Type B pancreatic cell (in vitro differentiated cells): Measurements from ENCODE around the gene LARGE2. TPM values are rescaled to one million over a fixed set of nuclear protein-coding genes. Genes with fewer than 3 reads are reported as not detected.
A peak's percentile ranks its signal among the peaks of the same experiment; 100 is the strongest.

Experiments used
- DNase-seq: peaks from one replicate; pipeline ENCODE4 v3.0.0; 2021; ENCODE audit warnings: mixed read lengths; ENCODE audit not compliant: unreplicated experiment; ENCODE audit errors: extremely low spot score
- H3K27ac Mint-ChIP-seq: 2 replicates; pipeline ENCODE4 v1.8.0; 2021; ENCODE audit warnings: mild to moderate bottlenecking, mixed read lengths
- H3K27me3 Mint-ChIP-seq: 2 replicates; pipeline ENCODE4 v1.8.0; 2021; ENCODE audit warnings: mixed read lengths
- H3K36me3 Mint-ChIP-seq: 2 replicates; pipeline ENCODE4 v1.8.0; 2021; ENCODE audit warnings: mixed read lengths
- H3K4me1 Mint-ChIP-seq: one replicate; pipeline ENCODE4 v1.8.0; 2021; ENCODE audit warnings: mixed read lengths; ENCODE audit not compliant: unreplicated experiment
- H3K4me3 Mint-ChIP-seq: 2 replicates; pipeline ENCODE4 v1.8.0; 2021; ENCODE audit warnings: mild to moderate bottlenecking, mixed read lengths
- H3K9me3 Mint-ChIP-seq: 2 replicates; pipeline ENCODE4 v1.8.0; 2021; ENCODE audit warnings: mixed read lengths
- total RNA-seq: library from RNA; stranded (reverse); gene quantifications from 2 replicates; pipeline ENCODE4 v1.2.1, GENCODE V29; 2021; ENCODE audit warnings: low replicate concordance
- TF ChIP-seq, protein P1 (sequence below): fragments of 200-600 bp; sonication (generic); conservative IDR thresholded peaks from 2 replicates; pipeline ENCODE4 v1.5.0; 2021; ENCODE audit warnings: antibody characterized with exemption, mild to moderate bottlenecking

LARGE2 gene
- total RNA-seq, 1 donor from 2014 or later = 12.4 TPM

DNA sequence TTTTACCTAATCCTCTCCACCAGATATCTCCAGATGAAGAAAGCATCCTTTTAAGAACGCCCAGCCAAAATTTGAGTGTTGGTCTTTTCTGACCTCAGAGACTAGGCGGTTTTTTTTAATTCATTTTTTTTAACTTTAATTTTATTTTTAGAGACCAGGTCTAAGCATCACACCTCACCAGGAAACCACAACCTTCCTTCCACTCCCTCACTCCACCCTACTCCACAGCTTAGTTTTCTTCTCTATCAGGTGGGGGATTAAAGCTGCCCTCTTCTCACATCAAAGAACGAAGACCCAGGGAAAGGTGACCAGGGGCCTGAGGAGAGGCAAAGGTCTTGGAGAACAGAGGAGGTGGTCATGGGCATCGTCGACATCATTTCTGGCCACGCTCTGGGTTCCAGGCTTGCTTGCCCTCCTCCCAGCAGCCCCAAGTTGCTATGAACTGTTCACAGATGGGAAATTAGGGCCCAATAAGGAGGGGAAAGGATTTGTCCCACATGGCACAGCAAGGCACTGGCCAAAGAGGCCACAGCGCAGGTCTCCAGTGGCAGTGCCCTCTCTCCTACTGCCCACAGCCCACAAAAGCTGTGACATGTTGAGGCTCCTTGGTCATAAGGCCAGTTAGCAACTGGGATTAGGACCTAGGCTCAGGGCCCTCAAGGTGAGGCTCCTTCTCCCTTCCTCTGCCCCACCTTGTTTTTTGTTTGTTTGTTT lies 3.3 kb upstream of the LARGE2 start:
- TF ChIP-seq, protein P1, sequence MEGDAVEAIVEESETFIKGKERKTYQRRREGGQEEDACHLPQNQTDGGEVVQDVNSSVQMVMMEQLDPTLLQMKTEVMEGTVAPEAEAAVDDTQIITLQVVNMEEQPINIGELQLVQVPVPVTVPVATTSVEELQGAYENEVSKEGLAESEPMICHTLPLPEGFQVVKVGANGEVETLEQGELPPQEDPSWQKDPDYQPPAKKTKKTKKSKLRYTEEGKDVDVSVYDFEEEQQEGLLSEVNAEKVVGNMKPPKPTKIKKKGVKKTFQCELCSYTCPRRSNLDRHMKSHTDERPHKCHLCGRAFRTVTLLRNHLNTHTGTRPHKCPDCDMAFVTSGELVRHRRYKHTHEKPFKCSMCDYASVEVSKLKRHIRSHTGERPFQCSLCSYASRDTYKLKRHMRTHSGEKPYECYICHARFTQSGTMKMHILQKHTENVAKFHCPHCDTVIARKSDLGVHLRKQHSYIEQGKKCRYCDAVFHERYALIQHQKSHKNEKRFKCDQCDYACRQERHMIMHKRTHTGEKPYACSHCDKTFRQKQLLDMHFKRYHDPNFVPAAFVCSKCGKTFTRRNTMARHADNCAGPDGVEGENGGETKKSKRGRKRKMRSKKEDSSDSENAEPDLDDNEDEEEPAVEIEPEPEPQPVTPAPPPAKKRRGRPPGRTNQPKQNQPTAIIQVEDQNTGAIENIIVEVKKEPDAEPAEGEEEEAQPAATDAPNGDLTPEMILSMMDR = no peak
- peak overlapping the region; percentile 98 for H3K27ac Mint-ChIP-seq
- no peaks in the 10 kb centered on the region for H3K36me3 Mint-ChIP-seq
- H3K27me3 Mint-ChIP-seq = peaks cover 20% of the 10 kb centered on the region
- H3K4me1 Mint-ChIP-seq = peaks cover 7% of the 10 kb centered on the region
- no peaks in the 10 kb centered on the region for H3K9me3 Mint-ChIP-seq
- DNase-seq = no peak
- H3K4me3 Mint-ChIP-seq = peak overlapping the region; percentile 99

DNA sequence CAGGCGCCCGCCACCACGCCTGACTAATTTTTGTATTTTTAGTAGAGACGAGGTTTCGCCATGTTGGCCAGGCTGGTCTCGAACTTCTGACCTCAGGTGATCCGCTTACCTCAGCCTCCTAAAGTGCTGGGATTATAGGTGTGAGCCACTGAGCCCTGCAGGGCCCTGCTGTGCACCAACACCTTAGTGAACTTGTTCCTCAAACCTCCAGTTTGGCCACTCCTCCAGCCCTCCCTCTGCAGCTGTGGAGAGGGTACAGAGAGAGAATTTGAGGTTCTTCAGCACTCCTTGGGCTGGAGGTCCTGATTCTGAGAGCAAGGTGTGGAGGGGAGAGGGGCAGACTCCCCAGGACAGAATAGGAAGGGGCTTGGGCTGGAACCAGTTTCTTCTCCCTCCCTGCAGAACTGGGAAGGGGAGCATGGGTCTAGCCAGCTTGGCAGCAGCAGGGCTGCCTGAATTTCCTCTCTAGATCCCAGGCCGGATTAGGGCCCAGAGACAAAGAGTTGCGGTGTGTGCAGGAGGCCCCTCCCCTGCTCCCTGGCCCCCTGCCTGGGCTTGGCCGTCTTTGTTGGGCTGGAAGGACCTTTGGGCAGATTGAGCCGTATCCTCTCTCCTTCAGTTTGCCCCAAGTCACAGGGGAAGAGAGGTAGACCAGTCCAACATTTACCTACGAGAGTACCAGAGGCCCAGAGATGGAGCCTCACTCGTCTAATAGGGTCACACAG lies 2.5 kb upstream of the LARGE2 start:
- H3K4me3 Mint-ChIP-seq = peak overlapping the region; percentile 57
- TF ChIP-seq, protein P1 = no peak
- no peak for DNase-seq
- H3K27ac Mint-ChIP-seq = peak overlapping the region; percentile 59
- no peaks in the 10 kb centered on the region for H3K9me3 Mint-ChIP-seq
- H3K27me3 Mint-ChIP-seq = peaks cover 29% of the 10 kb centered on the region
- no peaks in the 10 kb centered on the region for H3K36me3 Mint-ChIP-seq
- peaks cover 11% of the 10 kb centered on the region for H3K4me1 Mint-ChIP-seq

DNA sequence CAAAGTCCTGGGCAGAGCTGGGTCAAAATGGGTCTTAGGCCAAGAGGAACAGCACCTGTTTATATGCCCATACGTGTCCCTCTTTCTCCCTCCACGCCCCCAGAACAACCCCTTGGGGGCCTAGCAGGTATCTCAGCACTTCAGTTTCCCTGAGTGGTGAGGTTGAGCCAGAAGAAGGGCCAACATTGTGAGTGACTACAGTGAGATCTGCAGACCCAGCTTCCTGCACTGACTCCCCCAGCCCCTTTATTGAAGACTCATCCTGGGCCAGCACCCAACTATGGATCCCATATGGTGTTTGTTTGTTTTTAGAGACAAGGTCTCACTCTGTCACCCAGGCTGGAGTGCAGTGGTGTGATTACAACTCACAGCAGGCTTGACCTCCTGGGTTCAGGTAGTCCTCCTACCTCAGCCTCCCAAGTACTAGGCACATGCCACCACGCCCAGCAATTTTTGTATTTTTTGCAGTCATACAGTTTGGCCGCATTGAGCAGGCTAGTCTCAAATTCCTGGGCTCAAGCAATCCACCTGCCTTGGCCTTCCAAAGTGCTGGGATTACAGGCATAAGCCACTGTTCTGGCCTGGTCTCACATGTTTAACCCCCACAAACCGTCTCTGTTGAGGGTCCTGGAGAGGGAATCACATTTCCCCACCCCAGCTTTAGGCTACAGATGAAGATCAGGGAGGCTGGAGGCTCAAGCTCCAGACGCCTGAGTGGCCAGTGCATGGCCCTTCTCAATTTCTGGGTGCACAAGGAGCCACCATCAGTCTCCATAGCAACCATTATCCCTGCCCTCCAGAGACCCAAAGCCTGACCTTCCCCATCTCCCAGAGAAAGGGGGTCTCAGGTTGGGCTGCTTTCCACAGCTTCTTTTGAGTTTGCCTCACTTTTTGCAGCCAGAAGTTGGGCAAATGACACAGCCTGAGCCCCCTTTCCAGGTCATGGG lies 1.7 kb upstream of the LARGE2 start:
- peak overlapping the region; percentile 90 for H3K27ac Mint-ChIP-seq
- no peaks in the 10 kb centered on the region for H3K36me3 Mint-ChIP-seq
- TF ChIP-seq, protein P1 = no peak
- DNase-seq = no peak
- H3K4me1 Mint-ChIP-seq = peaks cover 11% of the 10 kb centered on the region
- H3K27me3 Mint-ChIP-seq = peaks cover 31% of the 10 kb centered on the region
- peak overlapping the region; percentile 87 for H3K4me3 Mint-ChIP-seq
- no peaks in the 10 kb centered on the region for H3K9me3 Mint-ChIP-seq

DNA sequence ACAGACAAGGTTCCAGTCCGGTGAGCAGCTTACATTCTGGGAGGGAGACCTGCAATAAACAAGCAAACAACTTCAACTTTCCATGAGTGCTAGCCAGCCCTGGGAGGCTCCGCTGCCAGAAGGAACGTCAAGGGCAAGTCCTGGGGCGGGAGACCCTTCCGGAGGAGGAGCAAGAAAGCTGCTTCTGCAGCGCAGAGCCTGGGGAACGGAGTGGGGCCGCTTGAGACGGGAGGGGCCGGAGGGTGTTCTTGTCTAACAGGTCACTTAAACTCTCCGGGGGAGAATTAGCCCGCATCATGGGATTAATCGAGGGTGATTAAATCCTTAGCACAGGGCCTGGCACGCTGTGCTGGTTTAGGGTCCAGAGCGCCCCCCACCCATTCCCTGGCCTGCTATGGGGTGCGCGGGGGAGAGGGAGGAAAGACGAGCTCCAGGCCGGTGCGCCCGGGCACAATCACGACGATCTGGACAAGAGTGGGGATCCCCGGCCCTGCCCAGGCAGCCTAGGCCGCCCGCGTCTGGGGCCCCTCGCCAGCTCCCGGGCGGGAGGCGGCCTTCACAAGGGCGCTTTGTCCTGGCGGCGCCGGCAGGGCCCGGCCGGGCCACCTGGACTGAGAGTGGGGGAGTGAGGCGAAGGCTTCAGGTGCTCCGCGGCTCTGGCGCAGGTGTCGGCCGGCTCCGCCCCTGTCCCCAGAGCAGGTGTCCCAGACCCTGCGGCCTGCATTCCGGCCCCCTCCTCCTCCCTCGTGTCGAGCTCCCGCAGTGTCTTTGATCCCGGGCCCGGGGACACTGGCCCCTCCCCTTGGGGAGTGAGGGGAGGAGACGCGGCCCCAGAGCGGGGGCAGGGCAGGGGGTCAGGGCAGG lies 663 bp upstream of the LARGE2 start:
- Mint-ChIP-seq H3K4me1 (peaks cover 11% of the 10 kb centered on the region), H3K36me3 (no peaks in the 10 kb centered on the region), H3K27me3 (peaks cover 31% of the 10 kb centered on the region), H3K9me3 (no peaks in the 10 kb centered on the region), H3K4me3 (peak overlapping the region; percentile 87), H3K27ac (peak overlapping the region; percentile 90)
- no peak for DNase-seq
- TF ChIP-seq, protein P1 = no peak
